ENCODE data around the gene PXN.

- TF ChIP-seq JUND (IDR thresholded peaks at IDR 0.05) = no peak
- TF ChIP-seq CTCF (IDR thresholded peaks at IDR 0.05; ENCODE audit: low read depth, low read length, missing input control) = no peak
- TF ChIP-seq ATF3 (IDR thresholded peaks at IDR 0.05) = no peak
- TF ChIP-seq HNF4A (conservative IDR thresholded peaks at IDR 0.05) = no peak
- no peak for TF ChIP-seq HNF4G (IDR thresholded peaks at IDR 0.05)
- TF ChIP-seq RAD21 (IDR thresholded peaks at IDR 0.05) = no peak
- TF ChIP-seq RXRA (IDR thresholded peaks at IDR 0.05) = no peak
- no peak for TF ChIP-seq GABPA (IDR thresholded peaks at IDR 0.05 in 1 of 2, conservative IDR thresholded peaks at IDR 0.05 in 1 of 2)
- TF ChIP-seq, protein P1, sequence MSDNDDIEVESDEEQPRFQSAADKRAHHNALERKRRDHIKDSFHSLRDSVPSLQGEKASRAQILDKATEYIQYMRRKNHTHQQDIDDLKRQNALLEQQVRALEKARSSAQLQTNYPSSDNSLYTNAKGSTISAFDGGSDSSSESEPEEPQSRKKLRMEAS (IDR thresholded peaks at IDR 0.05) = no peak
- no peak for TF ChIP-seq SP1 (IDR thresholded peaks at IDR 0.05)
- no peak for TF ChIP-seq TAF1 (conservative IDR thresholded peaks at IDR 0.05)
Measured at GRCh38 chr12:120247621-120248030, 17.9 kb downstream of the PXN start.
